ENCODE data around the gene OR4D2. TPM values are rescaled to one million over a fixed set of nuclear protein-coding genes. Genes with fewer than 3 reads are reported as not detected.

Gene OR4D2
- polyA plus RNA-seq, 4 donors: not detected

DNA sequence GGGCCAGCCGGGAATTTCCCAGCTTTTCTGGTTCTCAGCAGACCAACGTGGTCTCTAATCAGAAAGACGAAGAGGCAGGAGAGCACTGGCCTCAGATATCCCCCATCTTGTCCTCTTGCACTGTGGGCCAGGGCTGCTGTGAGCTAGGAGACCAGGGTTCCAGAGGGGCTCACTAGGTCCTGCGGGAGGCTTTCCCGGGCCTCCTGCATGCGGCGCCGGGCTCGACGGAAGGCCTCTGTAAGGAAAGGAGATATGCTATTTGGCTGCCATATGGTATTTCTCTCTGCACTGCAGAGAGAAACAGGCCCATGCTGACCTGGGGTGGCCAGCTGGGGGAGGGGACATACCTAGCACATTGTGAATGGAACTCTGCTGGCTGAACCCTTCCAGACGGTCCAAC, 39.2 kb downstream of the OR4D2 start:
- no peak for DNase-seq (ENCODE audit: low read depth in 4 of 4, low spot score in 3 of 4)

DNA sequence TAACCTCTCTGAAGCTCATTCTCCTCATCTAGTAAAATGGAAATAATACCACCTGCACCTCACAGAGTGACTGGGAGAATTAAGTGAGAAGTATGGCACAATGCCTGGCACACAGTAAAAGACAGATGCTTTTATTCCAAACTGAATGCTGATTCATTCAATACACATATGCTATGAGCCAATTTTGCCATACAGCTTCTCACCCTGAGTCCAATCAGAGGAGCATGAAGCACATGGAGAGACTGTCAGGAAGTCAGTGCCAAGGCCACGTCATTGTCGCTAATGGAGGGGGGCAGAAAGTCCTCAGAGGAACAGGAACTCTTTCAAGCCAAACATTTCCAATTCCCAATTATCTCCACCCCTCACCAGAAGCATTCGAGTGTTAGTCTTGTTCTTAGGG, 40.7 kb downstream of the OR4D2 start:
- no peak for DNase-seq (ENCODE audit: low read depth in 4 of 4, low spot score in 3 of 4)

DNA sequence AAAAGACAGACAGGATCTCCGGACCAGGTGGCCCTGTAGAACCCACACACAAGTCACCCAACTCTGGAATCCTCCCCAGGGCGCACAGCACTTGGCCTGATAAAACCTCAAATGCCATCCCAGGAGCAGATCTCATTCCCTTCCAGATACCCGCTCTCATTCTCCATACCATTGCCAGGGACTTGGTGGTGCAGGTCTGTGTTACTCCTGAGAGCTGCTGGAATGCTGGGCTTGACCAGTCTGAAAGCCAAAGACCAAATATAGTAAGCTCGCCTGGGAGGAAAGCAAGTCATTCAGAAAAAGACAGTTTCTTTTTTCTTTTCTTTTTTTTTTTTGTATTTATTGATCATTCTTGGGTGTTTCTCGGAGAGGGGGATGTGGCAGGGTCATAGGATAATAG, 41.6 kb downstream of the OR4D2 start:
- no peak for DNase-seq (ENCODE audit: low read depth in 4 of 4, low spot score in 3 of 4)

GRCh38 chr17:58210922-58211321, 44.1 kb downstream of the OR4D2 start:
- no peak for DNase-seq (ENCODE audit: low read depth in 4 of 4, low spot score in 3 of 4)

DNA sequence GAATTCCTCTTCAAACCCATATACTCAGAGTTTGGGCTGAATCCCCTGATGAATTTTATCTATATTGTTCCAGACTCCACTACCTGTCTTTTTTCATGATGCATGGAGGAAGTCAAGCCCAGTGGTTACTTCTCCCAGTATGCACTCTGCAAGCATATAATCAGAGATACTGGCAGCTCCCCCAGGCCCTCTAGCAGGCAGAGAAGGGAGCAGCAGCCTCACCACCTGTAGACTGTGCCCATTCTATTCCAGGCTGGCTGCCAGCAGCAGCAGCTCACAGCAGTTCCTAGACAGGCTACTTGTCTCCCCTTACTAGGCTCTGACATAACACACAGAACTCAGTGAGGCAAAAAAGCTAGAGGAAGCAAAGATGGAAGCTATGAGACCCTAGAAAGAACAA, 48.9 kb downstream of the OR4D2 start:
- no peak for DNase-seq (ENCODE audit: low read depth in 4 of 4, low spot score in 3 of 4)

DNA sequence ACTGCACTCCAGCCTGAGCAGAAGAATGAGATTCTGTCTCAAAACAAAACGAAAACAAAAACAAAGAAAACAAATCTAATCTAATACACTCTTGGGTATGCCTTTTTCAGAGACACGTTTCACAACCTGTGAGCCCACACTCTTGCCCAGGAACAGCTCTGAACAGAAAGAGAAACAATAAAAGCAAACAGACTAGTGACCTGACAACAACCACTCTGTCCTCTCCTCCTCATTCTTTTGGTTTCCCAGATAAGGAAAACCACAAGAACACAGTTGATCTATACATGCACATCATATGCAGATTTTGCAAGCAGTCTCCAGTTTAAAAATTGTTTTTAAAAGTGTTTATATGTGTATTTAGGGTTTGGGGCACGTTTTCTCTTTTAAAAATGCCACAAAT, 51.0 kb downstream of the OR4D2 start:
- DNase-seq (ENCODE audit: low read depth in 4 of 4, low spot score in 3 of 4): no peak

DNA sequence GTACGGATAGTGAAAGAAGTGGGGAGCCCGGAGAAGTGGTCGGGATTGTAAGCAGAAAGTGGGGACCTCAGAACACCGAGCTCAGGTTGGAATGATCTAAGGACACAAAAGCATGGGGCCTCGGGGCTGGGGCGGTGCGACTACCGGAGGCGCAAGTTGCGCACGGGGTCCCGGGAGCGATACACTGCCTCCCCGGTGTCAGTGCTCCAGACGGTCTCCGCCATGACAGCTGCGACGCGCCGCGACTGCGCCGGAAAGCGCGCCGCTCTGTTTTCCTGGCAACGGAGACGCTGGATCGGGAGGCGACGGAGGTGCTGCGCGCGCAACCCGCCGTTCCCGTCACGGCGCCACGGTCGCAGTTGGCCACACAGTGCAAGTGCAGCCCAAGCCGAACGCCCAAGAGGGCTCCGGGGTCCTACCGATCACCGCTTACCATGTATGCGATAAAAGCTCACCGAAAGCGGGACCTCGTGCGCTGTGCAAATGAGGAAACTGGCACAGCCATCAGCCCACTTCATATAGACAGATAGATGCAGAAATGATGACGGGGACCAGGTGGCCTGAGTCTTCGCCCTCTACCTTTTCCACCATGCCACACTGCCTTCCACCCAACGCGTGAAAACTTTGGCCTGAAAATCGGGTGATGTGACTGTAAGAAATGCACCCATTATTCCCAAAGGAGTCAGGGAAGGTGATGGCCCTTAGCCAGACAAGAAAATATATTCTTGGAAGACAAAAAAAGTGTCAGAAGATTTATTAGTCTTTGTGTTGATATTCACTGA, 52.4 kb downstream of the OR4D2 start, which contains the start of gene MKS1:
Gene MKS1 (minus strand): TSS at position 249 of the 782 bp plus-strand sequence. CDS start 25 bp downstream, at position 224.
- peak; percentile 85 to 89 (median 88) for DNase-seq (ENCODE audit: low read depth in 4 of 4, low spot score in 3 of 4)

DNA sequence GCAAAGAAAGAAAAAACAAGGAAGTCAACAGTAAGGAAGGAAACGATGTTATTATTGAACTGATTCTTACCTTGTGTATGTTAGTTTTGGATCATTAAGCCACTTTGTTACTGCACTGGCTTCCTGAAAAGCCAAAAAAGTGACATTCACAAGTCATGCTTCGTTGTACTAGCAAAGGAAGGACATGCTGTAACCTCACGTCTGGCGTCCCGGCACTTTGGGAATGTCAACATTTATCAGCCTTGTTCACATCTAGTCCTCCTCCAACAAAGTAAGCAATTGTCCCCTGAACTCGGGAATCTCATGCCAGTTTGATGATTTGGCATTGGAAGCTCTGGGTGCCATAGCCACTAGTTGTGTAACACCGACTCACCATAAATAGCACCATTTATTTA, 53.0 kb downstream of the OR4D2 start:
- no peak for DNase-seq (ENCODE audit: low read depth in 4 of 4, low spot score in 3 of 4)

Other genes with a start within 250 kb of the OR4D2 start
- gene CUEDC1, start 211.6 kb upstream of the OR4D2 start, polyA plus RNA-seq (ENCODE audit: insufficient read length in 4 of 4): 10 to 100 TPM; 44.5 to 74.3 (median 50.4) TPM
- 100 to 1,000 TPM in 3 of 4 donors, 10 to 100 TPM in 1; 98.0 to 120 (median 106) TPM for gene VEZF1, start 178.7 kb upstream of the OR4D2 start, polyA plus RNA-seq (ENCODE audit: insufficient read length in 4 of 4)
- 100 to 1,000 TPM; 252 to 383 (median 352) TPM for gene SRSF1, start 159.7 kb upstream of the OR4D2 start, polyA plus RNA-seq (ENCODE audit: insufficient read length in 4 of 4)
- 10 to 100 TPM; 58.6 to 85.3 (median 76.1) TPM for gene DYNLL2, start 83.6 kb upstream of the OR4D2 start, polyA plus RNA-seq (ENCODE audit: insufficient read length in 4 of 4)
- under 1 TPM in 1 of 4 donors, not detected in 3; 0.04 TPM for gene OR4D1, start 18.6 kb upstream of the OR4D2 start, polyA plus RNA-seq (ENCODE audit: insufficient read length in 4 of 4)
- 1 to 10 TPM in 1 of 4 donors, under 1 TPM in 3; 0.37 to 1.8 (median 0.59) TPM for gene EPX, start 25.7 kb downstream of the OR4D2 start, polyA plus RNA-seq (ENCODE audit: insufficient read length in 4 of 4)
- gene MKS1, start 52.3 kb downstream of the OR4D2 start, polyA plus RNA-seq (ENCODE audit: insufficient read length in 4 of 4): 10 to 100 TPM; 27.7 to 56.0 (median 43.1) TPM
- under 1 TPM in 3 of 4 donors, not detected in 1; 0.06 to 0.29 (median 0.26) TPM for gene LPO, start 71.6 kb downstream of the OR4D2 start, polyA plus RNA-seq (ENCODE audit: insufficient read length in 4 of 4)
- 1 to 10 TPM; 1.6 to 7.6 (median 4.0) TPM for gene MPO, start 114.0 kb downstream of the OR4D2 start, polyA plus RNA-seq (ENCODE audit: insufficient read length in 4 of 4)
- gene TSPOAP1, start 161.8 kb downstream of the OR4D2 start, polyA plus RNA-seq (ENCODE audit: insufficient read length in 4 of 4): 10 to 100 TPM; 26.9 to 76.5 (median 43.0) TPM
- gene SUPT4H1, start 185.2 kb downstream of the OR4D2 start, polyA plus RNA-seq (ENCODE audit: insufficient read length in 4 of 4): 100 to 1,000 TPM; 105 to 152 (median 127) TPM

Data from left renal pelvis (tissue), 4 donors.